Ectodermal cell (in vitro differentiated cells): Measurements from ENCODE around the gene CCDC15.
"Not testable (repeated sequence)": the region's sequence is repeated elsewhere in the genome, so short reads cannot be mapped to it uniquely, and the experiment has no call there.

Experiments used
- H3K27ac ChIP-seq: 2 replicates; pipeline ENCODE4 v1.7.0; 2013; ENCODE audit warnings: mild to moderate bottlenecking, low read depth, low read length; ENCODE audit not compliant: insufficient read depth, poor library complexity, severe bottlenecking
- H3K27me3 ChIP-seq: 2 replicates; pipeline ENCODE4 v1.7.0; 2013; ENCODE audit warnings: mild to moderate bottlenecking, low read length; ENCODE audit not compliant: insufficient read depth, control insufficient read depth, poor library complexity, severe bottlenecking
- H3K36me3 ChIP-seq: one replicate; pipeline ENCODE4 v1.7.0; 2013; ENCODE audit warnings: low read length; ENCODE audit not compliant: control insufficient read depth, insufficient read depth
- H3K4me1 ChIP-seq: one replicate; pipeline ENCODE4 v1.7.0; 2013; ENCODE audit warnings: low read length; ENCODE audit not compliant: control insufficient read depth, insufficient read depth
- H3K4me3 ChIP-seq: 2 replicates; pipeline ENCODE4 v1.7.0; 2013; ENCODE audit warnings: low read depth, low read length, control low read depth; ENCODE audit not compliant: insufficient read depth
- H3K9me3 ChIP-seq: 2 replicates; pipeline ENCODE4 v1.7.0; 2013; ENCODE audit warnings: mild to moderate bottlenecking, low read length, moderate library complexity; ENCODE audit not compliant: control insufficient read depth
- WGBS, 2 experiments: methylation state at CpG; one replicate each; pipeline ENCODE4 v1.1.7; 2013; ENCODE audit warnings: missing lambda C conversion rate in 2 of 2; 5-methylcytosine and 5-hydroxymethylcytosine counted together

CCDC15 gene

DNA sequence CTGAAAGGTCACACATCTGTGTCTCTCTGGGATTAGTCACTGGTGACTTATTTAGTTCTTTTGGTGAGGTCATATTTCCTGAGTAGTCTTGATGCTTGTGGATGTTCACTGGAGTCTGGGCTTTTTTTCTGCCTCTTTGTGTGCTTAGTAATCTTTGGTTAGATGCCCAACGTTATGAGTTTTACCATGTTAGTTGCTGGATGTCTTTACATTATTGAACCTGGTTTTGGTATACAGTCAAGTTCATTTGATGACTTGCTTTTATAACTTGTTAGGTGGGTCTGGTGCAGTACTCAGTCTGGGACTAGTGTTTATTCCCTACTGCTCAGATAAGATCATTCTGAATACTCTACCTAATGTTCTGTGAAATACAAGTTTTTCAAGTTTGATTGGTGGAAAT, 82.9 kb downstream of the CCDC15 start:
- Histone ChIP-seq H3K36me3 (no peaks in the 10 kb centered on the region), H3K27me3 (no peaks in the 10 kb centered on the region), H3K9me3 (no peaks in the 10 kb centered on the region), H3K27ac (no peak overlapping the region), H3K4me1 (no peaks in the 10 kb centered on the region), H3K4me3 (no peak overlapping the region)
- WGBS, 2 experiments, result 90 to 100% methylated on average over 1 of the region's 1 CpG

DNA sequence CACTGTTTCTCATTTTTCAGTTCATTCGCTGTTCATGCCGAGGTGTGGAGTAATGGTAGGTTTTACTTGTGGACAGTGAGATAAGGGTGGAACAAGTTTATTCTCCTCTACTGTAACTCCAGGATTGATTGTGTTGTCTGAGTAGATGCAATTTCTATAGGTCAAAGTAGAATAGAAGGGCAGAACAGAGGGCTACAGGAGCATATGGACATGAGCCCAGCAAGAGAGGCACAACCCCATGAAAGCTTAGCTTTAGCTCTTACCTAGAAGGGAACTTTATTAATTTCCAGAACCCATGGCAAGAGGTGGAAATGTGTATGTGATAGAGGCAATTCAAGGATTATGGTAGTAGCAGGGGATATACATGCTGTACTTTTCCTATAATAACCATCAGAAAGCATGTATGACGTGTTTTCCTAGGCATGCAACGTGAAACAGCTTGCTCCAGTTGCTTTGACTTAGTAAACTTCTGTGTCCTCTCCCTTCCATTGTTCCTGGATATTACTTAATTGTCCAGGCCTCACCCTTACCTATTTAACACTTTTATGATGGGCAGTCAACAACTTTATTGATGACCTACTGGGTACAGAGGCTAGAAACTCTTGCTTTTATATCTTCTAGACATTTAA, 95.3 kb downstream of the CCDC15 start:
- WGBS, 2 experiments, result 97 to 98% methylated on average over 4 of the region's 4 CpGs
- no peak overlapping the region for H3K4me3 ChIP-seq
- H3K27me3 ChIP-seq, result no peaks in the 10 kb centered on the region

GRCh38 chr11:125052047-125052446, 98.0 kb downstream of the CCDC15 start:
- H3K27me3 ChIP-seq, result no peaks in the 10 kb centered on the region
- H3K36me3 ChIP-seq, result no peaks in the 10 kb centered on the region
- no peak overlapping the region for H3K4me3 ChIP-seq
- H3K9me3 ChIP-seq, result no peaks in the 10 kb centered on the region
- no peaks in the 10 kb centered on the region for H3K4me1 ChIP-seq
- no peak overlapping the region for H3K27ac ChIP-seq

More for the DNA sequence above, 95.3 kb downstream of the CCDC15 start:
- Histone ChIP-seq H3K36me3 (no peaks in the 10 kb centered on the region), H3K4me1 (no peaks in the 10 kb centered on the region), H3K9me3 (no peaks in the 10 kb centered on the region), H3K27ac (no peak overlapping the region)

- no peak overlapping the region for H3K4me3 ChIP-seq
- no peaks in the 10 kb centered on the region for H3K27me3 ChIP-seq
- no peak overlapping the region for H3K27ac ChIP-seq
- no peaks in the 10 kb centered on the region for H3K36me3 ChIP-seq
- 88 to 89% methylated on average over 1 of the region's 1 CpG for WGBS, 2 experiments
- no peaks in the 10 kb centered on the region for H3K4me1 ChIP-seq
- no peaks in the 10 kb centered on the region for H3K9me3 ChIP-seq
Observed at GRCh38 chr11:125053167-125053566, 99.2 kb downstream of the CCDC15 start.

GRCh38 chr11:125055107-125055715, 101.2 kb downstream of the CCDC15 start:
- Histone ChIP-seq H3K36me3 (no peaks in the 10 kb centered on the region), H3K4me1 (no peaks in the 10 kb centered on the region), H3K27ac (no peak overlapping the region), H3K9me3 (no peaks in the 10 kb centered on the region), H3K27me3 (no peaks in the 10 kb centered on the region), H3K4me3 (no peak overlapping the region)
- 87 to 92% methylated on average over 2 of the region's 2 CpGs for WGBS, 2 experiments

DNA sequence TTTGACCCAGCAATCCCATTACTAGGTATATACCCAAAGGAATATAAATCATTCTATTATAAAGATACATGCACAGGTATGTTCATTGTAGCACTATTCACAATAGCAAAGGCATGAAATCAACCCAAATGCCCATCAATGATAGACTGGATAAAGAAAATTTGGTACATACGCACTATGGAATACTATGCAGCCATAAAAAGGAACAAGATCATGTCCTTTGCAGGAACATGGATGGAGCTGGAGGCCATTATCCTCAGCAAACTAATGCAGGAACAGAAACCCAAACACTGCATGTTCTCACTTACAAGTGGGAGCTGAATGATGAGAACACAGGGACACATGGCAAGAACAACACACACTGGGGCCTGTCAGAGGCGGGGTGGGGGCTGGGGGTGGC, 102.1 kb downstream of the CCDC15 start:
- H3K27ac ChIP-seq, H3K9me3 ChIP-seq, H3K36me3 ChIP-seq, H3K4me3 ChIP-seq, H3K27me3 ChIP-seq, H3K4me1 ChIP-seq: not testable (repeated sequence)
- 88 to 97% methylated on average over 2 of the region's 2 CpGs for WGBS, 2 experiments

DNA sequence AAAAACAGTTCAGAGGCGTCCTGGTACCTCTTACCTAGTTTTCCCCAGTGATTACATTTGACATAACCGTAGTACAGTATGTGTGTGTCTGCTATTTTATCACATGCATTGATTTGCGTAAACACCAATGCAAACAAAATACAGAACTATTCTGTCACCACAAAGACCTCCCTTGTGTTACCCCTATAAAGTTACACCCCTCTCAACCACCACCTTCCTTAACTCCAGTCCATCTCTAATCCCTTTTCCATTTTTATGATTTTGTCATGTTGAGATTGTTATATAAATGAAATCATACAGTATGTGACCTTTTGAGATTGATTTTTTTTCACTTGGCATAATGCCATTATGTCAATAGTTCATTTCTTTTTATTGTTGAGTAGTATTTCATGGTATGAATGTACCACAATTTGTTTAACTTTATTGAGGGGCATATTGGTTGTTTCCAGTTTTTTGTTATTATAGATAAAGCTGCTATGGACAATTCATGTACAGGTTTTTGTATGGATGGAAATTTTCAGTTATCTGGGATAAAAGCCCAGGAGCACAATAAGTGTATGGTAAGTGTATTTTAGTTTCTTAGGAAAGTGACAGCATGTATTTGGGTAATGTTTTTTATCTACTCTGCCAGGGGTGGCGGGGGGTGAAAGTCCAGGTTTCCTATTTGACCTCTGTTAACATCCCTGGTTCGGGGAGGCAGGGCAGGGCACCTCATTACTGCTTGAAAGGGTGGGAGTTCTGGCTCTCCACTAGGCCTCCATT, 103.1 kb downstream of the CCDC15 start:
- Histone ChIP-seq H3K9me3 (no peaks in the 10 kb centered on the region), H3K36me3 (no peaks in the 10 kb centered on the region), H3K4me1 (no peaks in the 10 kb centered on the region), H3K4me3 (no peak overlapping the region), H3K27ac (no peak overlapping the region), H3K27me3 (peaks cover 13% of the 10 kb centered on the region)
- WGBS, 2 experiments, result 91 to 96% methylated on average over 5 of the region's 5 CpGs

GRCh38 chr11:125057693-125058016, 103.7 kb downstream of the CCDC15 start:
- H3K27ac ChIP-seq, result no peak overlapping the region
- H3K27me3 ChIP-seq, result peaks cover 19% of the 10 kb centered on the region
- H3K4me1 ChIP-seq, result peaks cover 5% of the 10 kb centered on the region
- H3K36me3 ChIP-seq, result no peaks in the 10 kb centered on the region
- no peaks in the 10 kb centered on the region for H3K9me3 ChIP-seq
- WGBS, 2 experiments, result 93 to 98% methylated on average over 5 of the region's 5 CpGs
- H3K4me3 ChIP-seq, result no peak overlapping the region

DNA sequence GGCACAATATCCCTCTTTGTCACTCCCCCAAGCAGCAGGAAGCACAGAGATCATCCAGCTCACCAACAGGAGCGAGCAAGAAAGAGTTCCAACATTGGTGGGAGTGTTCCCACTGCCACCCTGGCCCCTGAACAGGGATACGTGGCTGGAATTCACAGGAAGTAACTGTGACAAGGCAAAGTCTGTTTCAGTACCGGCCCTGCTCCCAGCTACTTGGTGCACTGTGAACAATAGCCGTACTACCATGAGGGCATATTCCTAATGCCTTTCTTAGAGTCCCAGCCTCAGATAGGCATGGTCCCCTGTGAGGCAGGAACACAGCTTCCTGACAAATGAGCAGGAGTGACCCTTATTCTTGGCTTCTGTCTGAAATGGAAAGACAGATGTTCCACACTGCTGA, 107.3 kb downstream of the CCDC15 start:
- peaks cover 54% of the 10 kb centered on the region for H3K27me3 ChIP-seq

DNA sequence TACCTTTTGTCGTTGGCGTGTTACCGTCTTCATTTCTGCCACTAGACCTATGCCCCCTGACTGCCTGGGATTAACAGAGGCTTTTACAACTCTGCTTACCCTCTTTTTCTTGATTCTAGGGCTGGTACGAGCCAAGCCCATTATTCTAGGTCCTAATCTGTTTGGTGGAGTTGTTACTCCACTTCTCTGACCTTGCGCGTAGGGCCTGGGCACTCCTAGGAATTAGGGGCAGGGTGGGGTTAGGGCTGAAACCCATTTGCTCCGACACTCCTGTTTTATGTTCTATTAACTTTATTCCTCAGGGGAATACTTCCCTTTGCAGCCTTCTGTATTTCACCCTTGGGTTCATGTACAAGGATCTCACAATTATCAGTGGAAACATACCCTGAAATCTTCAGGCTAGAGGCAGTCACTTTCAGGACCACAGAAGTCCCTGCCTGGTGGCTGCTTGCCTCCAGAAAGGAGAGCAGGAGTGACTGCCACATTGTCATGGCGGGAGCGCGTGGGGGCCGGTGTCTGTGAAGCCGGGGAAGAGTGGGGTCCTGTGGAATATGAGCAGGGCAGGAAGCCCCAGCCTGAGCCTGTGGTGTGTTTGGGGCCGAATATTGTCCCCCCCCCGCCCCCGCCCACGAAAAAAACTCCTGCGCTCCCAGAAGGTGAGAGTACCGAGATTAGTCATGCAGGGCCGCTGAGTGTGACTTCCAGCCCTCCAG, 108.4 kb downstream of the CCDC15 start:
- H3K4me1 ChIP-seq, result peaks cover 7% of the 10 kb centered on the region
- H3K27ac ChIP-seq, result no peak overlapping the region
- H3K9me3 ChIP-seq, result no peaks in the 10 kb centered on the region
- 40 to 41% methylated on average over 19 of the region's 19 CpGs for WGBS, 2 experiments
- peak overlapping the region; percentile 52 for H3K4me3 ChIP-seq
- no peaks in the 10 kb centered on the region for H3K36me3 ChIP-seq
- peaks cover 55% of the 10 kb centered on the region for H3K27me3 ChIP-seq

More for the DNA sequence above, 107.3 kb downstream of the CCDC15 start:
- Histone ChIP-seq H3K4me1 (peaks cover 7% of the 10 kb centered on the region), H3K27ac (no peak overlapping the region), H3K9me3 (no peaks in the 10 kb centered on the region), H3K36me3 (no peaks in the 10 kb centered on the region), H3K4me3 (no peak overlapping the region)
- 79 to 81% methylated on average over 4 of the region's 4 CpGs for WGBS, 2 experiments
